IMR-90 (cell line): ENCODE results near the gene PON2. TPM values are rescaled to one million over a fixed set of nuclear protein-coding genes. Genes with fewer than 3 reads are reported as not detected.

Experiments used
- ATAC-seq: fragments of 200-7000 bp; cut with Tn5 transposase; 2 replicates; pipeline ENCODE4 v1.9.1; 2020; ENCODE audit warnings: low read depth, mild to moderate bottlenecking, moderate library complexity
- BruUV-seq: library from RNA; stranded (reverse); fragments of 400-500 nt; replicated peaks from 2 replicates; lab custom pipeline; 2021; lab: Mats Ljungman, UMichigan
- CTCF ChIA-PET: fragments of 300-600 bp; formaldehyde crosslinking; extraction: SDS; loops from one replicate; lab custom pipeline; 2021; ENCODE audit warnings: antibody characterized with exemption; lab: Yijun Ruan, JAX
- POLR2A ChIA-PET: fragments of 300-600 bp; sonication (Branson Sonifier 250); formaldehyde crosslinking; loops from one replicate; lab custom pipeline; 2022; ENCODE audit warnings: antibody characterized with exemption; ENCODE audit not compliant: unreplicated experiment; lab: Charles Lee
- DNase-seq: peaks from one replicate; pipeline ENCODE4 v3.0.0; 2013
- H2AFZ ChIP-seq: replicated peaks from 2 replicates; pipeline ENCODE3; 2013; ENCODE audit warnings: low read length, mild to moderate bottlenecking; ENCODE audit not compliant: poor library complexity
- H2AK5ac ChIP-seq: 2 replicates; pipeline ENCODE4 v1.6.1; 2013; ENCODE audit warnings: low read depth, low read length, inconsistent platforms
- H2AK9ac ChIP-seq: replicated peaks from 2 replicates; pipeline ENCODE3; 2013; ENCODE audit warnings: mild to moderate bottlenecking, low read depth, low read length, moderate library complexity; ENCODE audit not compliant: poor library complexity
- H2BK120ac ChIP-seq: 2 replicates; pipeline ENCODE4 v1.6.1; 2013; ENCODE audit warnings: low read depth, low read length, inconsistent platforms
- H2BK15ac ChIP-seq: 3 replicates; pipeline ENCODE4 v1.6.1; 2013; ENCODE audit warnings: low read depth, low read length, inconsistent platforms
- H2BK20ac ChIP-seq: 2 replicates; pipeline ENCODE4 v1.6.1; 2013; ENCODE audit warnings: low read depth, mild to moderate bottlenecking, inconsistent platforms, low read length, moderate library complexity
- H2BK5ac ChIP-seq: 2 replicates; pipeline ENCODE4 v1.6.1; 2013; ENCODE audit warnings: mild to moderate bottlenecking, low read depth, low read length, inconsistent platforms; ENCODE audit not compliant: poor library complexity, severe bottlenecking
- H3K14ac ChIP-seq: replicated peaks from 2 replicates; pipeline ENCODE4 v1.6.1; 2013; ENCODE audit warnings: low read depth, low read length, inconsistent platforms
- H3K18ac ChIP-seq: 2 replicates; pipeline ENCODE4 v1.6.1; 2013; ENCODE audit warnings: low read depth, low read length, control low read depth
- H3K23ac ChIP-seq: 2 replicates; pipeline ENCODE4 v1.6.1; 2013; ENCODE audit warnings: low read depth, low read length, inconsistent platforms
- H3K27ac ChIP-seq: 2 replicates; pipeline ENCODE4 v1.5.1; 2013; ENCODE audit warnings: mild to moderate bottlenecking, control low read depth, low read length; ENCODE audit not compliant: insufficient read depth
- H3K27me3 ChIP-seq: 2 replicates; pipeline ENCODE4 v1.6.1; 2013; ENCODE audit warnings: low read length; ENCODE audit not compliant: control insufficient read depth, insufficient read depth
- H3K36me3 ChIP-seq: 2 replicates; pipeline ENCODE4 v1.6.1; 2013; ENCODE audit warnings: low read length, mixed read lengths; ENCODE audit not compliant: control insufficient read depth, insufficient read depth
- H3K4ac ChIP-seq: 2 replicates; pipeline ENCODE4 v1.6.1; 2013; ENCODE audit warnings: low read depth, low read length, inconsistent platforms
- H3K4me1 ChIP-seq: 2 replicates; pipeline ENCODE4 v1.6.1; 2013; ENCODE audit warnings: low read length, mixed read lengths; ENCODE audit not compliant: control insufficient read depth, insufficient read depth
- H3K4me2 ChIP-seq: 2 replicates; pipeline ENCODE4 v1.6.1; 2013; ENCODE audit warnings: low read depth, mild to moderate bottlenecking, control low read depth, low read length, moderate library complexity
- H3K4me3 ChIP-seq: 2 replicates; pipeline ENCODE4 v1.5.1; 2013; ENCODE audit warnings: low read depth, mild to moderate bottlenecking, control low read depth, low read length, moderate library complexity; ENCODE audit not compliant: insufficient read depth
- H3K56ac ChIP-seq: 2 replicates; pipeline ENCODE4 v1.6.1; 2013; ENCODE audit warnings: low read length, inconsistent platforms; ENCODE audit not compliant: insufficient read depth; ENCODE audit errors: extremely low read depth
- H3K79me1 ChIP-seq, 2 experiments: 2 replicates each; pipeline ENCODE4 v1.6.1; 2013; ENCODE audit warnings: low read length in 2 of 2, inconsistent platforms in 1 of 2, low read depth in 1 of 2
- H3K9ac ChIP-seq: 2 replicates; pipeline ENCODE4 v1.6.1; 2013; ENCODE audit warnings: low read depth, low read length, control low read depth
- H3K9me1 ChIP-seq: 2 replicates; pipeline ENCODE4 v1.6.1; 2013; ENCODE audit warnings: low read length, inconsistent platforms; ENCODE audit not compliant: insufficient read depth
- H3K9me3 ChIP-seq: 2 replicates; pipeline ENCODE4 v1.6.1; 2013; ENCODE audit warnings: low read length; ENCODE audit not compliant: control insufficient read depth, insufficient read depth
- H4K20me1 ChIP-seq: 2 replicates; pipeline ENCODE4 v1.6.1; 2013; ENCODE audit warnings: low read length, inconsistent platforms; ENCODE audit not compliant: insufficient read depth
- H4K5ac ChIP-seq: 2 replicates; pipeline ENCODE4 v1.6.1; 2013; ENCODE audit warnings: mild to moderate bottlenecking, low read depth, low read length, control low read depth
- H4K8ac ChIP-seq, 2 experiments: 2 replicates each; pipeline ENCODE4 v1.6.1; 2013; ENCODE audit warnings: low read depth in 2 of 2, low read length in 2 of 2, control low read depth in 1 of 2, inconsistent platforms in 1 of 2
- H4K91ac ChIP-seq: 2 replicates; pipeline ENCODE4 v1.6.1; 2013; ENCODE audit warnings: low read depth, low read length, inconsistent platforms; ENCODE audit not compliant: insufficient read depth
- BHLHE40 ChIP-seq: fragments of 150-350 bp; IDR thresholded peaks from 2 replicates; pipeline ENCODE4 v1.6.1; 2016; ENCODE audit warnings: mild to moderate bottlenecking, low read depth, low read length
- CEBPB ChIP-seq: IDR thresholded peaks from 2 replicates; pipeline ENCODE4 v1.6.1; 2012; ENCODE audit warnings: low read depth, low read length, improper control_type of control experiment
- CHD1 ChIP-seq: IDR thresholded peaks from 2 replicates; pipeline ENCODE4 v1.6.1; 2012; ENCODE audit warnings: low read depth, low read length, improper control_type of control experiment
- CTCF ChIP-seq: conservative IDR thresholded peaks from 2 replicates; pipeline ENCODE4 v1.5.1; 2012; ENCODE audit warnings: mild to moderate bottlenecking, low read depth, low read length, improper control_type of control experiment
- ELK1 ChIP-seq: fragments of 150-350 bp; IDR thresholded peaks from 2 replicates; pipeline ENCODE4 v1.6.1; 2016; ENCODE audit warnings: low read depth, mild to moderate bottlenecking, low read length, moderate library complexity, borderline replicate concordance
- FOS ChIP-seq: fragments of 150-350 bp; IDR thresholded peaks from 2 replicates; pipeline ENCODE4 v1.6.1; 2016; ENCODE audit warnings: low read depth, low read length
- MAFK ChIP-seq: IDR thresholded peaks from 2 replicates; pipeline ENCODE4 v1.6.1; 2012; ENCODE audit warnings: low read depth, low read length, improper control_type of control experiment
- MAZ ChIP-seq: IDR thresholded peaks from 2 replicates; pipeline ENCODE4 v1.6.1; 2012; ENCODE audit warnings: low read depth, mild to moderate bottlenecking, low read length, improper control_type of control experiment, moderate library complexity, borderline replicate concordance
- MXI1 ChIP-seq: IDR thresholded peaks from 2 replicates; pipeline ENCODE4 v1.6.1; 2012; ENCODE audit warnings: low read depth, mild to moderate bottlenecking, low read length, moderate library complexity, borderline replicate concordance
- NFE2L2 ChIP-seq: fragments of 150-350 bp; IDR thresholded peaks from 2 replicates; pipeline ENCODE4 v1.6.1; 2016; ENCODE audit warnings: low read depth, mild to moderate bottlenecking, low read length
- POLR2A ChIP-seq: IDR thresholded peaks from 2 replicates; pipeline ENCODE4 v1.6.1; 2012; ENCODE audit warnings: mild to moderate bottlenecking, low read depth, low read length
- RAD21 ChIP-seq: IDR thresholded peaks from 2 replicates; pipeline ENCODE4 v1.6.1; 2012; ENCODE audit warnings: low read length, improper control_type of control experiment
- RCOR1 ChIP-seq: IDR thresholded peaks from 2 replicates; pipeline ENCODE4 v1.6.1; 2012; ENCODE audit warnings: mild to moderate bottlenecking, low read length, improper control_type of control experiment; ENCODE audit not compliant: insufficient replicate concordance
- RFX5 ChIP-seq: IDR thresholded peaks from 2 replicates; pipeline ENCODE4 v1.8.0; 2012; ENCODE audit warnings: low read depth, mild to moderate bottlenecking, low read length, moderate library complexity
- SMC3 ChIP-seq: fragments of 150-350 bp; IDR thresholded peaks from 2 replicates; pipeline ENCODE4 v1.6.1; 2016; ENCODE audit warnings: low read depth, mild to moderate bottlenecking, antibody characterized with exemption, low read length, moderate library complexity
- USF2 ChIP-seq: fragments of 150-350 bp; IDR thresholded peaks from 2 replicates; pipeline ENCODE4 v1.6.1; 2017; ENCODE audit warnings: mild to moderate bottlenecking, antibody characterized with exemption, low read length, low read depth
- WGBS, 2 experiments: methylation state at CpG; one replicate each; pipeline versions ENCODE4 v1.1.5 to v1.1.7; 2013; ENCODE audit warnings: missing lambda C conversion rate in 2 of 2; ENCODE audit not compliant: insufficient read length in 1 of 2; ENCODE audit errors: extremely low coverage in 2 of 2; 5-methylcytosine and 5-hydroxymethylcytosine counted together
- dilution Hi-C: fragments of 300-500 bp; cut with HindIII; formaldehyde crosslinking; loops from one replicate; pipeline ENCODE4 v1.14.3; 2018; ENCODE audit warnings: low sequenced_read_pairs; ENCODE audit not compliant: unreplicated experiment
- in situ Hi-C: fragments of 300-500 bp; cut with MboI; formaldehyde crosslinking; loops from 3 replicates; pipeline ENCODE4 v1.14.3; 2019; ENCODE audit warnings: low sequenced_read_pairs, inconsistent platforms, mixed read lengths
- intact Hi-C: fragments of 100-400 bp; cut with micrococcal nuclease; formaldehyde crosslinking; loops from 2 replicates; pipeline ENCODE4 v1.10.0; 2022
- polyA plus RNA-seq, 3 experiments: library from polyadenylated mRNA; depleted of rRNA; stranded (reverse); fragments of >200 nt; gene quantifications; 2 replicates each; pipeline ENCODE4 v1.2.3, GENCODE V29; 2012; ENCODE audit warnings: low replicate concordance in 1 of 3
- total RNA-seq: library from RNA; depleted of rRNA; stranded (reverse); fragments of >200 nt; gene quantifications from 2 replicates; pipeline ENCODE4 v1.2.3, GENCODE V29; 2012

PON2 gene
- total and polyA plus RNA-seq, 2 of the 4 experiments (the other 2 are of a cell fraction), result 36.2 to 65.7 TPM

- Histone ChIP-seq H3K27me3 (peaks cover 4% of the 10 kb centered on the region), H2BK5ac (no peak overlapping the region), H4K8ac (no peak overlapping the region), H3K9me3 (no peaks in the 10 kb centered on the region), H3K4ac (no peak overlapping the region), H3K23ac (no peak overlapping the region), H3K4me3 (no peak overlapping the region), H2AK5ac (no peak overlapping the region), H2BK20ac (no peak overlapping the region), H2BK15ac (no peak overlapping the region), H3K27ac (no peak overlapping the region), H4K91ac (no peak overlapping the region), H2BK120ac (no peak overlapping the region), H3K79me1 (no peaks in the 10 kb centered on the region), H3K4me2 (no peak overlapping the region), H3K56ac (no peak overlapping the region), H2AFZ (no peak overlapping the region), H3K4me1 (no peaks in the 10 kb centered on the region), H2AK9ac (no peak overlapping the region), H3K9me1 (no peaks in the 10 kb centered on the region), H3K9ac (no peak overlapping the region), H4K20me1 (no peaks in the 10 kb centered on the region), H3K36me3 (no peaks in the 10 kb centered on the region), H4K5ac (no peak overlapping the region), H3K18ac (no peak overlapping the region), H3K14ac (no peak overlapping the region)
- DNase-seq (no peak), ATAC-seq (no peak)
- dilution Hi-C loops, result no loop called here
- CTCF ChIA-PET, result no interaction called here
- POLR2A ChIA-PET, result no interaction called here
- TF ChIP-seq USF2, result no peak
- no peak for TF ChIP-seq RFX5
- TF ChIP-seq POLR2A, result no peak
- no peak for TF ChIP-seq CEBPB
- no peak for TF ChIP-seq RAD21
- no peak for TF ChIP-seq CTCF
- no peak for TF ChIP-seq BHLHE40
- TF ChIP-seq MXI1, result no peak
- TF ChIP-seq ELK1, result no peak
- no peak for TF ChIP-seq NFE2L2
- no peak for TF ChIP-seq MAFK
- TF ChIP-seq SMC3, result no peak
- TF ChIP-seq CHD1, result no peak
- TF ChIP-seq RCOR1, result no peak
- no peak for TF ChIP-seq FOS
- TF ChIP-seq MAZ, result no peak
- intact Hi-C loops, result no loop called here
- in situ Hi-C loops, result no loop called here
- WGBS, 2 experiments, result no CpG with 5 or more reads among the region's 3 CpGs
- no TSS peak for BruUV-seq
Measured at GRCh38 chr7:95394370-95394769, 40.5 kb downstream of the PON2 start.
